Activated gamma-delta T cell (primary cell): ENCODE data around the gene ADAM22.

Source experiments
- DNase-seq: peaks from one replicate; lab custom pipeline; 2025; lab: John Stamatoyannopoulos, UW

The ADAM22 gene

DNA sequence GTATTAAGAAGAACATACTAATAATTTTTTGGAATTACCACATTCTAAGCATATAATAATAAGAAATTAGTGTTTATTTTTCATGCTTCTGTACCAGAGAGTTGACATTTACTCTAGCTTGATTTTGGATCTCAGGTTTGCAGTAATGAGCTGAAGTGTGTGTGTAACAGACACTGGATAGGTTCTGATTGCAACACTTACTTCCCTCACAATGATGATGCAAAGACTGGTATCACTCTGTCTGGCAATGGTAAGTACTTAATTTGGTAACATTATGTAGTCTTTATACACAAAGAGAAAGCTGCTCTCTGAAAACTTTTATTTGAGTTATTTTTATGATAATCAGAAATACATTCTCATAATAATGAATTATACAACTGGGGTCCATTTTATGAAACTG lies 231.6 kb downstream of the ADAM22 start:
- DNase-seq: no peak

DNA sequence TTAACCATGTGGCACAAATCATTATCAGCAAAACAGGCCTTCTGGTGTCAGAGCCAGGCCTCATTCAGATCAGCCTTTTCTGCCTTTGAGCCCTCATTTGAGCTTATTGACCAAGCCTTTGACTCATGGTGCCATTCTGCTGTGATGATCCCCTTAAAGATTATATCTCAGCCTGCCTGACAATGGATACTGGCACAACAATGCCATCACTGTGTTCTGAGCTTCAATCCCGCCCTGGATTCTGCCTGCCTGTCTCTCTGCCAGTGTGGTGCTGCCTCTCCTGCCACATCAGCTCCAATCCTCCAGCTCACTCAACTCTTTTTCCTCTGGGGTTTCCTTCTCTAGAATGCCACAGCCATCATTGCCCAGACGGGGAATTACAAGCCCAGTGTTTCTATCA lies 233.2 kb downstream of the ADAM22 start:
- no peak for DNase-seq

DNA sequence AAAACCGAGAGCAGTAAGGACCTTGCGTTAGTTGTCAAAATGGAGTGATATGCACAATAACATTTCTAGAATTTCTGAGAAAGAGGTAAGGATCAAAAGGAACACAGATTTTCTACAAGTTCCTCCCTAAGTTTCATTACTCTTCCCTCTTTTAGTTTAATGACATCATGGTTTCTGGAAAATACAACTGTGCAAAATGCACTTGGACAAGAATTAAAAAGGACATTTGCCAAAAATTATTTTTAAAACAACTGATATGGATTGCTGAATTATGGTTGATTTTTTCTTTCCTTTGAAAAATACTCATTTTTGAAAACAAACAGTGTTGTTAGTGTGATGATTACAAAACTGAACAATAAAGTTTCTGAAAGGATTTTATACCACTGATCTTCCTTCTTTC lies 233.7 kb downstream of the ADAM22 start:
- DNase-seq: no peak

DNA sequence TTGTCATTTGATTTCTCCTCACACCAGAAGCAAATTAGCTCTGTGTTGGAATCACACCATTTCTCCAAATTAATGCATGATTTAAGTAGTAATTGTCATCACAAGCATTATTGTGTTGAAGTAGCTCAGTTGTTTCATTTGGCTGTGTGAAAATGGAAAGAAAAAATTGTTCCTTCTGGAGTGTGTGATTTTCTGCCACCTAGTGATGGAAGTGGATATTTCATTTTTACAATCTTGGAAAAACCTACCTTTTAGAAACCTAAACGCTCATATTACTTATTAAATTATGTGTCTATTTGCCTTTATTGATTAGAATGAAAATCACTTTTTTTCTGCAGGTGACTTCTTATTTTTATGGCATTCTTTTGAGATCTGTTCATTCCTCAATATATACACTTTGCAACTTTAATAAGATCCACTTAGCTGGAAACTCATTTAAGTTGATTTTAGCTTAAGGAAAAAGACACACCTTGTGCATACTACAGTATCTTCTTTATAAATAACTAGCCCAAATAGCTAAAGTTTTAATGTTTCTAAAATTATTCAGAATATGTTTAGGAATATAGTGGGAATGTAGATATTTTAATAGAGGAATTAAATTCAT lies 235.8 kb downstream of the ADAM22 start:
- DNase-seq: no peak

DNA sequence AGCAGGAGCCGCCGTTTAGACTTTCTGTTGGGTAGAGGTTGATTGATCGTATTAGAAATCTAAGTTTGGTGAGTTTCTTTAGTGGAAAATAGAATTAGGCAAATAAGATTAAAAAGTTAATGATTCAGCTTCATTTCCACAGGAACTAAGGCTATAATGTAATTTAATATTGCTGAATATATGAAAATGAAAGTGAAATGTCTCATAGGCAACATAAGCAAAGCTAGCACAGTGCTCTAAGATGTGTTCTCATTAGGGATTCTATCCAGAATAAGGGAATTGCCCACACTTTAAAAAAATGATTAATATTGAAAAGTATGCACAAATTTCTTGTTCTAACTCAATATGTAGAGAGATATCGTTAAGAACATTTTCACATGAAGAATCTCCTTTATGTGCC lies 238.8 kb downstream of the ADAM22 start:
- no peak for DNase-seq

DNA sequence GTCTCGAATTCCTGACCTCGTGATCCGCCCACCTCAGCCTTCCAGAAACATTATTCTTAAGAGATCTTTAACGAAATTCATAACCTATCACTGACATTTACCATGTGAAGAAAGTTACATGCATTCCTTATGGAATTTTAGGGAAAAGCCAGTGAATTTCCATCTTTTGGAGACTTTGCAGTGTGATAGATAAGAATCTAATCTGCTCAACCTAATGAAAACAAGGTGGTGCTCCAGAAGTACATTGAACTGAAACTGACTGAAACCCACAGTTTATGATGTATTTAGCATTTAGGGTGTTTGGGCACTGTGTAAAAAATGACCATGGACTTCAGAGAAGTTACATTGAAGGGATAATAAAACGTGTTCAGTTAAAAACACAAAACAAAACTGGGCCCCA lies 242.1 kb downstream of the ADAM22 start:
- no peak for DNase-seq

DNA sequence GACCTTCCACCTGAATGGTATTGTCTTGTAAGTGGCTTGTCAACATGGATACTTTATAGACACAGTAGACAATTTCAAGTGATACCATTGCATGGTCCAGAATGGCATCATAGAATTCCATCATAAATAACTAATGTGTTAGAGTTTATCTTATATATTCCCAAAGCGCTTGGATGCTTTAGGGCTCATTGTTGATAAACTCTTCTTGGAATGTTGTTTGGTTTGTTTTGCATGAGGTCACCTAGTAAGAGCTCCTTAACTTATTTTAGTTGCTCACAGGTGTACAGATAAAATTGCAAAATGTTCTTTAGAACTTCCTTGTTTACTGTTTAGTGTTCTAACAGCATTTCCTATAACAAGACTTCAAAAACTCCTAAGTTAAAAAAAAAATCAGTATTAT lies 249.0 kb downstream of the ADAM22 start:
- DNase-seq: no peak

DNA sequence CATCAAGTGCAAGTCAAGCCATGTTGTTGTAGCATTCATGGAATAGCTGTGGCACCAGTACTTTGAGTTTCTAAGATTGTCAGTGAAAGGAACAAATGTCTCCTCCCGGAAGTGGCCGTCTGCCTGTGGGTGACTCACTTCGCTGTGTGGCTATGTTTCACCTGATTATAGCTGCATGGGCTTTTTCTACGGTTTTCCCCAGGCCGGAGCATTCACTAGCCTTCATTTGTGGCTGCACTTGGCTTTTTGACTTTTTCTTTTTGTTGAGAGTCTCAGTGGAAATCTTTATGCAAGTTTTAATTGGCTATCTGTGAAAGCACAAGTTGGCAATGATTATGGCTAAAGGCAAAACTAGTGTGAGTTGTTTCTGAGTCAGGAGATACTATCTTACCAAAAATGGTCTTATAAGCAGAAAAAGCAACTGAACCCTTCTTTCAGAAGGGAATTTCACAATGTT lies 250.8 kb downstream of the ADAM22 start:
- DNase-seq: no peak

DNA sequence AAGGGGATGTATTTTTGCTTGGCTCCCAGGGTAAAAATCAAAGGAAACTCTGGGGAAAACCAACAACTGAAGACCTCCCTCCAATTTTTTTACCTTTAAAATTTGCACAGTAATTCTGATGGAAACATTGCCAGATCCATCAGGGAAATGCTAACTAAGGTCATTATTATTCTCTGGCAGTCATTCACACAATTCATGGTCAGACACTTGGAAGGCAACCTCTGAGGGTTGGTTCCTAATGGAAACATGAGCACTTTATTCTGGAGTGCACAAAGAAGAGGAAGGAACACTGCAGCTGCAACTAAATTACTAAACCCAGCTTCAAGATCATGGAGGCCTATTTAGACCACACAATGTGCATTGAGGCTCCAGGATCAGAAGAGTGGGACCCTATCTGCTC lies 251.6 kb downstream of the ADAM22 start:
- DNase-seq: no peak

DNA sequence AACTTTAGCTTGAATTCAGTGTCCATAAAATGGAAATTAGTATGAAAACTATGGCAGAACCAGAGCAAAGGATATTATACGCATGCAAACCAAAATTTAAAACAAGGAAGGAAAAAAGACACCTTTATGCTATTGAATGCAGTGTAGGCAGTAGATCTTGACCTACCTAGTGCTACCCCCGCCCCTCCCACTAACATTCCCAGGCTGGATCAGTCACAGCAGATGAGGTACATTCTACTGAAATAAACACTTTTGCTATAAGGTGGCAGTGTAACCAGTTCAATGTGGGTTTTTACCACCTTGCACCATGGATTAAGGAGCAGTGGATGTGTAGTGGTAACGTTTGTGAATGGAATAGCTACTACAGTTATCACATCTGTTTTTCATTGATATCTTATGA lies 257.9 kb downstream of the ADAM22 start:
- DNase-seq: no peak

DNA sequence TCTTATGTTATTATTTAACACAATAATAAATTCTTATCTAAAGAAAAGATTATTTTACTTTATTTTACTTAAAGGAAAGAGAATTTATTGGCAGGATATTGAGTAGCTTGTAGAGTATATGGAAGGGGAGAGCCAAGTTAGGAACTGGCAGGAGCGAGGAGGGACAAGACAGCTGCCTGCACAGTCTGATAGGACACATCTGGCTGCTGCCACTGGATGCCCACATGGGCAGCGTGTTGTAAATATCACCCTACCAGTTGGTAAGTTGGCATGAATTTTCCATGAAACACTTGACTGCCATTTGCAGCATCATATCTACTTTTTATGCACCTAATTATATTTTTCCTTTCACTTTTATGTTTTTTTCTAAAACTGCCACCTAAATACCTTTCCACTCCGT lies 266.2 kb downstream of the ADAM22 start:
- no peak for DNase-seq

DNA sequence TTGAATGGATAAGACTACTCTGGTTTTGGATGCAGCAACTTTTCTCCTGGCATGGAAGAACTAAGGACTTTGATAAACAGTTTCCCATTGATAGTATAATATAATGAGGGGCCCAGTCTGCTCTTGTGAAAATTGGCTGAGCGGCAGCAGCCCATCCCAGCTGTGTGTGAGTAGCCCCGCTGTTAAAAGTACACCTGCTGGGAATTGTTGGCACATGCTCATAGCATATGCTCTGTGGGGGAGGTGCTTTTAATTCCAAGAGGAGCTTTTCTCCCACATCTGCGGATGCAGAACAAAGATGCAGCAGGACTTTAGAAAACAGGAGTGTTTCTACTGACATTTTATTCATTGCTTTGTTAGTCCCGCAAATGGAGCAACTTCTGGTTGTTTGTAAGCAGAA lies 266.7 kb downstream of the ADAM22 start:
- DNase-seq: no peak

DNA sequence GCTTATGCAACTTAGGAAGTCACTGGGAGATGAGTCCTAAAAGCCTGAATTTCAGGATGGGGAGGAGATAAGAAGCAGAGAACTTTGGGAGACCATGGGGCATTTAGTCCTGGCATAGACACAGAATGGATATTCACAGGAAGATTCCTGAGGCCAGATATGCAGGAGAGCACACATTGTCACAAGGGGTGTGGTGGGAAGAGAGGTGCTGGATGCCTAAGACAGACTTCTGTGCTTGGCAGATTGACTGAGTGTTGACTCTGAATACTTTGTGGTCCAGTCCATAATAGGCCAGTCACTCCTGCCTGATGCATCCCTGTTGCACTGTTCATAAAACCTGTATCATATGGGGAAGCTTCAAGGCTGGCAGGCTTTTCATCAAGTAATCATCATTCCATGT lies 267.3 kb downstream of the ADAM22 start:
- no peak for DNase-seq

DNA sequence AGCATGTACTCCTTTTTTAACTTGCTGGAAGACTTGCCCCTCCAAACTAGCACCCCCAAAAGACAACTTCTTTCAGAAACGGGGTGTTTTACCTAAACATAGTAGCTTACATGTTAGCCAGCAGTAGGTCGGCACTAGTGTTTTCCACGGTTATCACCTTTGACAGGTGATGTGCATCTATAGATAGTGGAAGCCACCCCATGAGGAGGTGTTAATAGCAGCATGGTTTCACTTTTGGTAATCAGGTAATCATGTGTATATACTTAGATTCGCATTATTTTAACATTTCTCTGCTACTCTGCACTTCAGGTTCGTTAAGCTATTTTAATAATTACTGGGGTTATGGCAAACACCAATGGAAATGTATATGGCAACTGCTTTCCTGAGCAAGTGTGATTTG lies 268.2 kb downstream of the ADAM22 start:
- no peak for DNase-seq

DNA sequence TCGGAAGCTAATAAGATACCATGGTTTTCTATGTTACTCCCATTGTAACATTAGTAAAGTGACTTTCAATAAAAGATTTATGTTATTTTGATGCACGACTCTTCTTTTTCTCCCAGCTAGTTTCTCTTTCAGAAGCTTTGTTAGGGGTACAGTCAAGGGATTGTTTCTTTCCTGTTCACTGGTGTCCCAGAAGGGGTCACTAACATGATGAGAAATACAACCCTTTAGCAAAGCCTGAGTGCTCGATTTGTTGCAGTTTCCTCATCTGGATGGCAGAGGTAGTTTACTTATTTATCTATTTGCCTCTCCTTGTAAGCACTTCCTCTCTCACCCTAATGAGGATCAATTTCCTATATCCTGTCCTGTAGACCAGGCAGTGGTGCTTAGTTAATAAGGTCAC lies 268.7 kb downstream of the ADAM22 start:
- no peak for DNase-seq

DNA sequence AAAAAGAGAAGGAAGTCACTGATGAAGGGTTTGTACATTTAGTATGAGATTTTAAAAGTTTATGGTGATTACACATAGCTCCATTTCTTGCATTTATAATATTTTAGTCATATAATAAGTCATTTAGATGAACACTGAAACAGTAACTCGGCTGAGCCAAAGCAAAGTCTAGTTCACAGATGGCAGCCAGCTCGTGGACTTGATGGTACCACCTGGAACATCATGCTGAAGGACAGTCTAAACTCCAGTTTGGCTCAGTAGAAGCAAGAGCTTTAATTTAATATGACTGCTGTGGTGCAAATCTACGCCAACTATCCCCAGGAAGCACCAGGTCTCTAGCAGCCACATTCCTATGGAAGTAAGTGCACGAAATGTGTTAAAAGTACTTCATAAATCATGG lies 269.4 kb downstream of the ADAM22 start:
- DNase-seq: no peak

DNA sequence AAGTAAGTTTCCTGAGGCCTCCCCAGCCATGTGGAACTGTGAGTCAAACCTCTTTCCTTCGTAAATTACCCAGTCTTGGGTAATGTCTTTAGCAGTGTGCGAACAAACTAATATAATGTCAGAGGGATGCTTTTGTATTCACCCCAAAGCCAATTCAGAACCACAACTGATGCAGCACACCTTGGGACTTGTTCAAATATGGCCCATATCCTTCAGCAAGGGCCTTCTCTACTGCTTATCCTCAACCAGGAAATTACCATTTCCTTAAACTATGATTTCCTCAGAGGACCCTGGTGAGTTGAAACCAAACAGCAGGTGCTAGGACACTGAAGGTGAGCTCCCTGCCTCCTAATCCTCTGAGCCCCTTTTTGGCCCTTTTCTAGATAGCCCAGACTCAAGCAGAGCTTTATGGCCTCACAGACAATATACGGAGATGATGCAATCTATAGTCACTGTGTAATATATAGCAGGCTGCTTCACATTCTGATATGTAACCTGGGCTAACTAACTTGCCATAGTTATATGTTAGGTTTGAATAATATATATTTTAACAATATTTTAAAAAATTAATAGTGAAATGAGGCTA lies 270.6 kb downstream of the ADAM22 start:
- no peak for DNase-seq

DNA sequence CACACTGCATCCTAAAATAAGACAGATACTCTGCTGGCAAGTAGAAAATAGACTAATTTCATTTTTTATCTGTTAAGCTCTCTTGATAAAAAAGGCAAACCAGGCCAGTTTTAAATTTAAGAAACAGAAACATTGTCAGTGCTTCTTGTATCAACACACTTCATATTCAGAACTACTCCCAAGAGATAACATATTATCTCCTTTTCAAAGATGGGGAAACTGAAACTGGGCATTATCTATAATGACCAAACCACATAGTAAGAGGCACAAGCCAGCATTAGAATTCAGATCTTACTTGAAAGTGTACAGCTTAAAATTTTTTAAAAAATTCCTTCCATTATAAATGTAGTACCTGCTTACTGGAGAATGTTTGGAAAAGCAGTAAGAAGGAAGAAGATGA lies 271.1 kb downstream of the ADAM22 start:
- DNase-seq: no peak

DNA sequence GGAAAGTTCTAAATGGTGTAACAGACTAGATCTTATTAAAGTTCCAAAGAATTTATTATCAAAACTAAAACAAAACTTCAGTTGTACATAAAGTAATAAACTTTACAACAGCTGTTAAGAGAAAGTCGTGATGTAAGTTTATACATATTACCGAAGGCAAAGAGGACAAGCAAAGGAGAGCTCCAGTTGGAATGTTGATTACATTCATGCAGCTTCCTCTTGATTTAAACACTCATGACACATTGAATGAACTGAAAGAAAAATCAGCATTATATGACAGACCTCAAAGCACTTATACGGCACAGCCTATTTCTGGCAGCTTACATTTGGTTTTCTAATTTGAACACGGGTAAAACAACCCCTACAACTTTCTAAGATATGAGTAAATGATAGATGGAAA lies 272.2 kb downstream of the ADAM22 start:
- DNase-seq: no peak

DNA sequence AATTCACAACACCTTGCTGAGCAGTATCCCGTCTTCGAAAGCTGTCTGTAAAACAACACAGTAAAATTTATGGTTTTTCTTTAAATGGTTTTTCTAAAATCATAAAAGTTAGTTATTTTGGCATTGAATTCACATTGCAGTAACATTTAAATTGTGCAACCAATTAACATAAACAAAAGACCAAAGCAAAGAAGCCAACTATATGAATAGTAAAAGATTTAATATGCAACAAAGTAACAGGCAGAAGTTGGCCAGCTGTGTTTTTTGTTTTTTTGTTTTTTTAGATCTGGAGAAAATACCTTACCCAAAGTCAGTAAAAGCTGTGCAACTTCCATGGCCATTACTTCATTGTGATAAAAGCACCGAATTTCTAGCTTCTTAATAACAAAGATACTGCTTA lies 274.5 kb downstream of the ADAM22 start:
- DNase-seq: no peak

DNA sequence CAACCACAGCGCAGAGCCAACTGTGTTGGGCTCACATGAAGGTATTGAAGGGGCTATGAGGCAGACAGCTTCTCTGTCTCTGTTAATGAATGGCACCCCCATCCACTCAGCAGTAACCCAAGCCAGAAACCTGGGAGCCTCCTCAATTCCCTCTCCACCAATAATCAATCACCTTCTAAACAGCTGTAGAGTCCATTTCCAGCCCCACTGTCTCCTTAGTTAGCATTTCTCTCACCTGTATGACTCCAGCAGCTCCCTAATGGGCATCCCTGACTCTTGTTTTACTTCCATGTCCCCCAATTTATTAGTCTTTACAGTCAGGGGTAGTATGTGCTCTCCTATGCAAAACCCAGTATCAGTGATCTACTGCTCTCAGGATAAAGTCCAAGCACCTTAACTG lies 278.9 kb downstream of the ADAM22 start:
- DNase-seq: no peak

DNA sequence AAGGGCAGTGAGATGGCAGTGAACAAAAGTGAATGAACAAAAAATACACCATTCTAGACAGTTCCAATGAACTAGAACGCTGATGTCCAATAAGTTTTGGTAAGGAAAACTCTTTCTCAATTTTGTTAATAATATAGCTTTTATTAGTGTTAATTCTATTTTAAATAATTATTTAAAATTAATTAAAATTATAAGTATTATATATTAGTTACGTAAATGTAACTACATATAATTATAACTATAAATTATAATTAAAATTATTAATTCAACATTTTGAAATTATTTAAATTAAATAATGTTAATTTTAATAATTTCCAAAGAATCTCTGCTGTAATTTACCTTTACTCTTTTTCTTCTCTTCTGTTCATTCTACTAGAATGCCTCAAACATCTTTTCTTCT lies 280.4 kb downstream of the ADAM22 start:
- DNase-seq: no peak

DNA sequence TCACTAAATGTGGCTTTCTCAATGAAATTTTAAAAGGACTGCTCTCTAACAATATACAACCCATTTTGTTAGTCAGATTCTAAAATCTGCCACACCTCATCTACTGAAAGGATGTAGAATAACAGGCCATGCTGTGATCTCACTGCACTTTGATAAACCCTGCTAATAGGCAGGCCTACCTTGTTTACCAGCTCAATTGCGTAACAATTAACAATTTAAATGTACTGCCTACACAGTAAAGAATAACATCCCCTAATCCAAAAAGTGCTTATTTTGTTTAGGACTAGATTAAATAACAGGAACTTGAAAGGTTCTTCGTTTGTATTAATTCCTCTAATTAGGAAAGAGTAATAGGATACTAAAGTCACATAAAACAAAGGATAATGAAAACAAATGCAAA lies 281.2 kb downstream of the ADAM22 start:
- no peak for DNase-seq

DNA sequence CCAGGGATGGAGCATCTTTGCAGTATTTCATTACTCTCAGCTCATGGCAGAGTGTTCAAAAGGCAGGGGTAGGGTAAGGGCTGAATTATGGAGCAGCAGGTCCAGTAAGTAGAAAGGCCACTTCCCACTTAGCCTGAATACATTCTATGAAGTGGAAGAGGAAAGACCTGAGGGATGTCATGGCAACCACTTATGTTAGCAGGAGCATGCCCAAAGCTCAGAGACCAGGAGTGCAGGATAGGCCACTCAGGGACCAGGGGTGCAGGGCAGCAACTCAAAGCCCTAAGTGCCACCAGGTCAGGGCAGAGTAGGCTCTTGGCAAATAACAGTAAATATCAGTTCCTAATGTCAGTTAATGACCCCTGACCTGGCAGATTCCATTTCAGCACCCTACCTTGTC lies 282.2 kb downstream of the ADAM22 start:
- DNase-seq: no peak
